Rectal smooth muscle tissue (tissue), 1 donor: Measurements from ENCODE around the gene HK2.
"Not testable (repeated sequence)": the region's sequence is repeated elsewhere in the genome, so short reads cannot be mapped to it uniquely, and the experiment has no call there.

Experiments
- H3K27ac ChIP-seq: one replicate; pipeline ENCODE4 v1.7.0; 2013; ENCODE audit warnings: low read depth, low read length, inconsistent platforms
- H3K27me3 ChIP-seq: one replicate; pipeline ENCODE4 v1.7.0; 2013; ENCODE audit warnings: low read length; ENCODE audit not compliant: control insufficient read depth, insufficient read depth
- H3K36me3 ChIP-seq: one replicate; pipeline ENCODE4 v1.7.0; 2013; ENCODE audit warnings: low read length; ENCODE audit not compliant: control insufficient read depth, insufficient read depth
- H3K4me1 ChIP-seq: one replicate; pipeline ENCODE4 v1.7.0; 2013; ENCODE audit warnings: low read length; ENCODE audit not compliant: control insufficient read depth, insufficient read depth
- H3K4me3 ChIP-seq: one replicate; pipeline ENCODE4 v1.7.0; 2013; ENCODE audit warnings: low read length
- H3K9ac ChIP-seq: one replicate; pipeline ENCODE4 v1.7.0; 2013; ENCODE audit warnings: low read length

Gene HK2

GRCh38 chr2:74833418-74834233, at the start of gene HK2:
Gene HK2, plus strand, starts transcription at chr2:74834127. Its CDS starts 454 bp downstream, at chr2:74834581.
- Histone ChIP-seq H3K9ac (peak within 1 kb of the TSS; percentile 52), H3K36me3 (no peaks in the 10 kb centered on the region), H3K27ac (no peak within 1 kb of the TSS), H3K27me3 (peaks cover 3% of the 10 kb centered on the region), H3K4me3 (peak within 1 kb of the TSS; percentile 83), H3K4me1 (no peaks in the 10 kb centered on the region)

- Histone ChIP-seq H3K9ac (no peak overlapping the region), H3K27ac (no peak overlapping the region), H3K4me3 (no peak overlapping the region), H3K4me1 (no peaks in the 10 kb centered on the region), H3K27me3 (no peaks in the 10 kb centered on the region), H3K36me3 (no peaks in the 10 kb centered on the region)
Measured at GRCh38 chr2:74789271-74789670, 44.7 kb upstream of the HK2 start.

- no peak overlapping the region for H3K27ac ChIP-seq
- no peaks in the 10 kb centered on the region for H3K27me3 ChIP-seq
- no peak overlapping the region for H3K9ac ChIP-seq
- no peak overlapping the region for H3K4me3 ChIP-seq
- no peaks in the 10 kb centered on the region for H3K4me1 ChIP-seq
- H3K36me3 ChIP-seq, result no peaks in the 10 kb centered on the region
Measured at GRCh38 chr2:74792282-74792681, 41.6 kb upstream of the HK2 start.

- H3K9ac ChIP-seq, H3K27me3 ChIP-seq: not testable (repeated sequence)
Measured at GRCh38 chr2:74794878-74795277, 39.0 kb upstream of the HK2 start.

GRCh38 chr2:74806355-74806839, 27.5 kb upstream of the HK2 start:
- Histone ChIP-seq H3K9ac (no peak overlapping the region), H3K36me3 (no peaks in the 10 kb centered on the region), H3K4me1 (no peaks in the 10 kb centered on the region), H3K4me3 (no peak overlapping the region), H3K27ac (no peak overlapping the region), H3K27me3 (no peaks in the 10 kb centered on the region)

More at GRCh38 chr2:74794878-74795277, 39.0 kb upstream of the HK2 start:
- H3K4me3 ChIP-seq, H3K4me1 ChIP-seq, H3K36me3 ChIP-seq, H3K27ac ChIP-seq: not testable (repeated sequence)

GRCh38 chr2:74806920-74807319, 27.0 kb upstream of the HK2 start:
- Histone ChIP-seq H3K4me3 (no peak overlapping the region), H3K27ac (no peak overlapping the region), H3K36me3 (no peaks in the 10 kb centered on the region), H3K9ac (no peak overlapping the region), H3K4me1 (no peaks in the 10 kb centered on the region), H3K27me3 (no peaks in the 10 kb centered on the region)

- no peak overlapping the region for H3K4me3 ChIP-seq
- H3K27ac ChIP-seq, result no peak overlapping the region
- no peaks in the 10 kb centered on the region for H3K27me3 ChIP-seq
- no peak overlapping the region for H3K9ac ChIP-seq
- no peaks in the 10 kb centered on the region for H3K36me3 ChIP-seq
- H3K4me1 ChIP-seq, result no peaks in the 10 kb centered on the region
Measured at GRCh38 chr2:74812787-74813590, 20.9 kb upstream of the HK2 start.

GRCh38 chr2:74814102-74814501, 19.8 kb upstream of the HK2 start:
- H3K36me3 ChIP-seq, result no peaks in the 10 kb centered on the region
- H3K27me3 ChIP-seq, result no peaks in the 10 kb centered on the region
- H3K27ac ChIP-seq, result no peak overlapping the region
- H3K4me3 ChIP-seq, result no peak overlapping the region
- H3K4me1 ChIP-seq, result no peaks in the 10 kb centered on the region
- no peak overlapping the region for H3K9ac ChIP-seq

GRCh38 chr2:74815941-74816340, 18.0 kb upstream of the HK2 start:
- Histone ChIP-seq H3K36me3 (no peaks in the 10 kb centered on the region), H3K27me3 (no peaks in the 10 kb centered on the region), H3K9ac (no peak overlapping the region), H3K4me3 (no peak overlapping the region), H3K4me1 (no peaks in the 10 kb centered on the region), H3K27ac (no peak overlapping the region)

- H3K9ac ChIP-seq, result no peak overlapping the region
- no peak overlapping the region for H3K27ac ChIP-seq
- no peaks in the 10 kb centered on the region for H3K4me1 ChIP-seq
- H3K27me3 ChIP-seq, result no peaks in the 10 kb centered on the region
- H3K36me3 ChIP-seq, result no peaks in the 10 kb centered on the region
- H3K4me3 ChIP-seq, result no peak overlapping the region
Measured at GRCh38 chr2:74816540-74817303, 17.2 kb upstream of the HK2 start.

- Histone ChIP-seq H3K27me3 (no peaks in the 10 kb centered on the region), H3K9ac (no peak overlapping the region), H3K36me3 (no peaks in the 10 kb centered on the region), H3K4me1 (no peaks in the 10 kb centered on the region), H3K27ac (no peak overlapping the region), H3K4me3 (no peak overlapping the region)
Measured at GRCh38 chr2:74817304-74817675, 16.6 kb upstream of the HK2 start.

GRCh38 chr2:74819702-74820101, 14.2 kb upstream of the HK2 start:
- no peak overlapping the region for H3K27ac ChIP-seq
- no peaks in the 10 kb centered on the region for H3K4me1 ChIP-seq
- H3K4me3 ChIP-seq, result no peak overlapping the region
- H3K27me3 ChIP-seq, result no peaks in the 10 kb centered on the region
- H3K9ac ChIP-seq, result no peak overlapping the region
- H3K36me3 ChIP-seq, result no peaks in the 10 kb centered on the region
